ENCODE data around the gene VTA1. TPM values are rescaled to one million over a fixed set of nuclear protein-coding genes. Genes with fewer than 3 reads are reported as not detected.

The VTA1 gene
- total RNA-seq, 1 donor from 2014 or later = 41.9 TPM

- H3K9me3 Mint-ChIP-seq (ENCODE audit: unreplicated experiment) = no peaks in the 10 kb centered on the region
- peaks cover 5% of the 10 kb centered on the region for H3K4me1 Mint-ChIP-seq (ENCODE audit: unreplicated experiment)
- no peak for DNase-seq (ENCODE audit: extremely low spot score, unreplicated experiment)
- no peak overlapping the region for H3K27ac Mint-ChIP-seq (ENCODE audit: unreplicated experiment)
- TF ChIP-seq CTCF (IDR thresholded peaks at IDR 0.05) = no peak
- no peaks in the 10 kb centered on the region for H3K27me3 Mint-ChIP-seq (ENCODE audit: unreplicated experiment)
- H3K36me3 Mint-ChIP-seq (ENCODE audit: unreplicated experiment) = no peaks in the 10 kb centered on the region
- H3K4me3 Mint-ChIP-seq (ENCODE audit: unreplicated experiment) = no peak overlapping the region
Measured at GRCh38 chr6:142236691-142237090, 89.6 kb downstream of the VTA1 start.

- no peaks in the 10 kb centered on the region for H3K36me3 Mint-ChIP-seq (ENCODE audit: unreplicated experiment)
- peaks cover 5% of the 10 kb centered on the region for H3K4me1 Mint-ChIP-seq (ENCODE audit: unreplicated experiment)
- no peaks in the 10 kb centered on the region for H3K27me3 Mint-ChIP-seq (ENCODE audit: unreplicated experiment)
- no peak overlapping the region for H3K27ac Mint-ChIP-seq (ENCODE audit: unreplicated experiment)
- TF ChIP-seq CTCF (IDR thresholded peaks at IDR 0.05) = no peak
- H3K9me3 Mint-ChIP-seq (ENCODE audit: unreplicated experiment) = no peaks in the 10 kb centered on the region
- DNase-seq (ENCODE audit: extremely low spot score, unreplicated experiment) = no peak
- H3K4me3 Mint-ChIP-seq (ENCODE audit: unreplicated experiment) = no peak overlapping the region
Measured at GRCh38 chr6:142238881-142239280, 91.8 kb downstream of the VTA1 start.

- no peak overlapping the region for H3K4me3 Mint-ChIP-seq (ENCODE audit: unreplicated experiment)
- H3K4me1 Mint-ChIP-seq (ENCODE audit: unreplicated experiment) = peaks cover 5% of the 10 kb centered on the region
- H3K27ac Mint-ChIP-seq (ENCODE audit: unreplicated experiment) = no peak overlapping the region
- H3K36me3 Mint-ChIP-seq (ENCODE audit: unreplicated experiment) = no peaks in the 10 kb centered on the region
- no peak for DNase-seq (ENCODE audit: extremely low spot score, unreplicated experiment)
- no peak for TF ChIP-seq CTCF (IDR thresholded peaks at IDR 0.05)
- H3K27me3 Mint-ChIP-seq (ENCODE audit: unreplicated experiment) = peaks cover 3% of the 10 kb centered on the region
- no peaks in the 10 kb centered on the region for H3K9me3 Mint-ChIP-seq (ENCODE audit: unreplicated experiment)
Measured at GRCh38 chr6:142240179-142240578, 93.1 kb downstream of the VTA1 start.

GRCh38 chr6:142241061-142241460, 94.0 kb downstream of the VTA1 start:
- Mint-ChIP-seq H3K9me3 (ENCODE audit: unreplicated experiment) (no peaks in the 10 kb centered on the region), H3K4me1 (ENCODE audit: unreplicated experiment) (peaks cover 5% of the 10 kb centered on the region), H3K36me3 (ENCODE audit: unreplicated experiment) (no peaks in the 10 kb centered on the region), H3K27me3 (ENCODE audit: unreplicated experiment) (peaks cover 3% of the 10 kb centered on the region), H3K27ac (ENCODE audit: unreplicated experiment) (no peak overlapping the region), H3K4me3 (ENCODE audit: unreplicated experiment) (no peak overlapping the region)
- no peak for DNase-seq (ENCODE audit: extremely low spot score, unreplicated experiment)
- TF ChIP-seq CTCF (IDR thresholded peaks at IDR 0.05) = no peak

GRCh38 chr6:142242269-142242668, 95.2 kb downstream of the VTA1 start:
- H3K27ac Mint-ChIP-seq (ENCODE audit: unreplicated experiment) = no peak overlapping the region
- no peak for DNase-seq (ENCODE audit: extremely low spot score, unreplicated experiment)
- H3K27me3 Mint-ChIP-seq (ENCODE audit: unreplicated experiment) = peaks cover 3% of the 10 kb centered on the region
- no peaks in the 10 kb centered on the region for H3K4me1 Mint-ChIP-seq (ENCODE audit: unreplicated experiment)
- TF ChIP-seq CTCF (IDR thresholded peaks at IDR 0.05) = no peak
- no peaks in the 10 kb centered on the region for H3K36me3 Mint-ChIP-seq (ENCODE audit: unreplicated experiment)
- H3K4me3 Mint-ChIP-seq (ENCODE audit: unreplicated experiment) = no peak overlapping the region
- no peaks in the 10 kb centered on the region for H3K9me3 Mint-ChIP-seq (ENCODE audit: unreplicated experiment)
